ENCODE data around the gene RGS11. TPM values are rescaled to one million over a fixed set of nuclear protein-coding genes. Genes with fewer than 3 reads are reported as not detected.

Gene RGS11
- total RNA-seq, 1 experiment from 2014 or later, result 10.2 TPM

GRCh38 chr16:229731-230281 lies 45.9 kb downstream of the RGS11 start:
- intact Hi-C loops (cut with micrococcal nuclease; ENCODE audit: unreplicated experiment), result no loop called here
- POLR2A ChIA-PET, result interaction anchor here (0.6 kb wide), 2 partner anchors 10 to 12 kb away, joined by 5 to 6 read pairs; no protein-coding TSS in a partner anchor
- TF ChIP-seq TCF7L2 (IDR thresholded peaks at IDR 0.05; ENCODE audit: low read depth, low read length) (no peak), SIN3A (IDR thresholded peaks at IDR 0.05; ENCODE audit: borderline replicate concordance, insufficient read depth, low read depth, low read length) (no peak), CTCF (IDR thresholded peaks at IDR 0.05) (no peak), POLR2AphosphoS5 (IDR thresholded peaks at IDR 0.05; ENCODE audit: low read depth, low read length) (no peak), REST (IDR thresholded peaks at IDR 0.05; ENCODE audit: insufficient read depth in 1 of 2, low read depth in 2 of 2, low read length in 1 of 2) (no peak)

GRCh38 chr16:228852-229730 lies 46.7 kb downstream of the RGS11 start, which contains the start of gene LUC7L:
LUC7L (minus strand) TSS chr16:229449; CDS start chr16:229339, 110 bp downstream.
- Histone ChIP-seq H3K27me3 (ENCODE audit: control insufficient read depth, insufficient read depth, low read length) (no peaks in the 10 kb centered on the region), H3K9me3 (ENCODE audit: control insufficient read depth, insufficient read depth, low read depth, low read length) (no peaks in the 10 kb centered on the region), H3K4me1 (ENCODE audit: control insufficient read depth, insufficient read depth, low read length) (peaks cover 9% of the 10 kb centered on the region), H3K4me3 (ENCODE audit: low read depth in 2 of 2, low read length in 2 of 2) (peak within 1 kb of the TSS; percentile 90 to 99), H3K27ac (ENCODE audit: low read length) (peak within 1 kb of the TSS; percentile 88), H3K36me3 (ENCODE audit: control insufficient read depth, insufficient read depth, low read length) (peaks cover 21% of the 10 kb centered on the region)
- peak; percentile 82; the same call in 1 of the 2 replicates for TF ChIP-seq SIN3A (IDR thresholded peaks at IDR 0.05; ENCODE audit: borderline replicate concordance, insufficient read depth, low read depth, low read length)
- no peak for TF ChIP-seq CTCF (IDR thresholded peaks at IDR 0.05)
- TF ChIP-seq POLR2AphosphoS5 (IDR thresholded peaks at IDR 0.05; ENCODE audit: low read depth, low read length), result peak; percentile 97
- 0 out of 2 replicates have a peak, but pooled peaks have one; percentile 13 for TF ChIP-seq TCF7L2 (IDR thresholded peaks at IDR 0.05; ENCODE audit: low read depth, low read length)
- TF ChIP-seq REST (IDR thresholded peaks at IDR 0.05; ENCODE audit: insufficient read depth in 1 of 2, low read depth in 2 of 2, low read length in 1 of 2), result peak in 1 of 2 experiments; percentile 68; a peak in 1 of 4 replicates
- in situ Hi-C loops (cut with HindIII; ENCODE audit: low pct_unique_long_range_greater_than_20kb, low sequenced_read_pairs), result no loop called here
- intact Hi-C loops (cut with micrococcal nuclease; ENCODE audit: unreplicated experiment), result no loop called here
- DNase-seq (ENCODE audit: low read depth, low spot score), result peak; percentile 27
- peak; percentile 97 for ATAC-seq
- TSS peak; percentile 89 for BruUV-seq (replicated peaks)
- ChIA-PET POLR2A (interaction anchor here (0.6 kb wide), 1 partner anchor 11 kb away, joined by 6 read pairs; no protein-coding TSS in a partner anchor), CTCF (interaction anchor here (0.6 to 0.7 kb wide), 2 partner anchors 124 to 1620 kb away, joined by 3 to 4 read pairs; no protein-coding TSS in a partner anchor)

More at GRCh38 chr16:229731-230281, 45.9 kb downstream of the RGS11 start:
- Histone ChIP-seq H3K9me3 (ENCODE audit: control insufficient read depth, insufficient read depth, low read depth, low read length) (no peaks in the 10 kb centered on the region), H3K27me3 (ENCODE audit: control insufficient read depth, insufficient read depth, low read length) (no peaks in the 10 kb centered on the region), H3K4me3 (ENCODE audit: low read depth in 2 of 2, low read length in 2 of 2) (peak overlapping the region; percentile 90 to 99), H3K4me1 (ENCODE audit: control insufficient read depth, insufficient read depth, low read length) (peaks cover 9% of the 10 kb centered on the region), H3K27ac (ENCODE audit: low read length) (peak overlapping the region; percentile 88), H3K36me3 (ENCODE audit: control insufficient read depth, insufficient read depth, low read length) (peaks cover 21% of the 10 kb centered on the region)
- ATAC-seq (no peak), DNase-seq (ENCODE audit: low read depth, low spot score) (no peak)
- in situ Hi-C loops (cut with HindIII; ENCODE audit: low pct_unique_long_range_greater_than_20kb, low sequenced_read_pairs), result no loop called here
- CTCF ChIA-PET, result interaction anchor here (0.6 to 0.7 kb wide), 2 partner anchors 123 to 1620 kb away, joined by 3 to 4 read pairs; no protein-coding TSS in a partner anchor
- no TSS peak for BruUV-seq (replicated peaks)

Data from Panc1 (cell line).